Endodermal cell (in vitro differentiated cells): ENCODE results near the gene CD27. TPM values are rescaled to one million over a fixed set of nuclear protein-coding genes. Genes with fewer than 3 reads are reported as not detected.
"Not testable (repeated sequence)": the region's sequence is repeated elsewhere in the genome, so short reads cannot be mapped to it uniquely, and the experiment has no call there.

Experiments
- DNase-seq: peaks from one replicate; pipeline ENCODE4 v3.0.0-alpha.2; 2017
- H3K27ac ChIP-seq: 2 replicates; pipeline ENCODE4 v1.5.1; 2013; ENCODE audit warnings: mild to moderate bottlenecking, low read depth, low read length, moderate library complexity
- H3K27me3 ChIP-seq: 2 replicates; pipeline ENCODE4 v1.6.1; 2013; ENCODE audit warnings: mild to moderate bottlenecking, low read length, moderate library complexity; ENCODE audit not compliant: insufficient read depth, control insufficient read depth, poor library complexity, severe bottlenecking
- H3K36me3 ChIP-seq: 2 replicates; pipeline ENCODE4 v1.7.0; 2013; ENCODE audit warnings: mild to moderate bottlenecking, low read length, moderate library complexity; ENCODE audit not compliant: control insufficient read depth, insufficient read depth
- H3K4me1 ChIP-seq: one replicate; pipeline ENCODE4 v1.7.0; 2013; ENCODE audit warnings: low read length; ENCODE audit not compliant: control insufficient read depth, insufficient read depth
- H3K4me3 ChIP-seq: 2 replicates; pipeline ENCODE4 v1.5.1; 2013; ENCODE audit warnings: mild to moderate bottlenecking, low read length, moderate library complexity
- H3K9ac ChIP-seq: 2 replicates; pipeline ENCODE4 v1.6.1; 2013; ENCODE audit warnings: mild to moderate bottlenecking, low read length, moderate library complexity; ENCODE audit not compliant: poor library complexity, severe bottlenecking; ENCODE audit errors: extremely low read depth
- H3K9me3 ChIP-seq: 2 replicates; pipeline ENCODE4 v1.6.1; 2013; ENCODE audit warnings: mild to moderate bottlenecking, low read length, moderate library complexity; ENCODE audit not compliant: control insufficient read depth
- H3K27ac Mint-ChIP-seq: 2 replicates; pipeline ENCODE4 v1.8.0; 2020; ENCODE audit warnings: mixed read lengths
- H3K27me3 Mint-ChIP-seq: 2 replicates; pipeline ENCODE4 v1.8.0; 2021; ENCODE audit warnings: mild to moderate bottlenecking, mixed read lengths; ENCODE audit not compliant: insufficient read depth
- H3K36me3 Mint-ChIP-seq: 2 replicates; pipeline ENCODE4 v1.8.0; 2020; ENCODE audit warnings: low read depth, mixed read lengths
- H3K4me1 Mint-ChIP-seq: 2 replicates; pipeline ENCODE4 v1.8.0; 2020; ENCODE audit warnings: mixed read lengths
- H3K4me3 Mint-ChIP-seq: 2 replicates; pipeline ENCODE4 v1.8.0; 2020; ENCODE audit warnings: mild to moderate bottlenecking, moderate library complexity, mixed read lengths
- H3K9me3 Mint-ChIP-seq: 2 replicates; pipeline ENCODE4 v1.8.0; 2020; ENCODE audit warnings: mild to moderate bottlenecking, mixed read lengths
- CTCF ChIP-seq: fragments of 200-600 bp; sonication (generic); conservative IDR thresholded peaks from 2 replicates; pipeline ENCODE4 v1.5.0; 2021; ENCODE audit warnings: antibody characterized with exemption, mild to moderate bottlenecking
- WGBS, 2 experiments: methylation state at CpG; one replicate each; pipeline versions ENCODE4 v1.1.5 to v1.1.7; 2013; ENCODE audit warnings: missing lambda C conversion rate in 2 of 2, mixed read lengths in 1 of 2; ENCODE audit not compliant: insufficient coverage in 1 of 2, insufficient read length in 1 of 2; 5-methylcytosine and 5-hydroxymethylcytosine counted together
- total RNA-seq, 2 donors: library from RNA; stranded (reverse); fragmentation: NEBNext Ultra II Directional in 1 of 2; extraction: Animal tissue kit (Norgen Biotek cat#: 25700) in 1 of 2; gene quantifications; 2 replicates in 1 of 2; 3 replicates in 1 of 2; pipeline ENCODE4 v1.2.1, GENCODE V29; 2021

CD27 gene
- total RNA-seq, 2 donors from 2014 or later: 0.44 TPM; not detected in 1

- Histone ChIP-seq H3K4me1 (no peaks in the 10 kb centered on the region), H3K9ac (no peak overlapping the region), H3K4me3 (no peak overlapping the region), H3K27ac (no peak overlapping the region), H3K9me3 (no peaks in the 10 kb centered on the region), H3K36me3 (peaks cover 11% of the 10 kb centered on the region), H3K27me3 (no peaks in the 10 kb centered on the region)
- DNase-seq: no peak
- Mint-ChIP-seq H3K4me3 (no peak overlapping the region), H3K9me3 (peaks cover 4% of the 10 kb centered on the region), H3K36me3 (peaks cover 15% of the 10 kb centered on the region), H3K4me1 (peaks cover 7% of the 10 kb centered on the region), H3K27ac (no peak overlapping the region), H3K27me3 (peaks cover 8% of the 10 kb centered on the region)
- no peak for TF ChIP-seq CTCF
- whole genome bisulfite sequencing, 2 experiments: 80 to 88% methylated on average over 1 of the region's 1 CpG
Measured at GRCh38 chr12:6488240-6488639, 43.5 kb downstream of the CD27 start.

- no peak overlapping the region for H3K4me3 ChIP-seq
- H3K4me1 ChIP-seq: no peaks in the 10 kb centered on the region
- Mint-ChIP-seq H3K27ac (no peak overlapping the region), H3K4me3 (no peak overlapping the region), H3K4me1 (peaks cover 9% of the 10 kb centered on the region), H3K27me3 (peaks cover 2% of the 10 kb centered on the region), H3K9me3 (peaks cover 4% of the 10 kb centered on the region), H3K36me3 (peaks cover 15% of the 10 kb centered on the region)
- no peak overlapping the region for H3K9ac ChIP-seq
- no peak overlapping the region for H3K27ac ChIP-seq
- DNase-seq: no peak
- no peaks in the 10 kb centered on the region for H3K9me3 ChIP-seq
- 73 to 85% methylated on average over 4 of the region's 4 CpGs for WGBS, 2 experiments
- H3K36me3 ChIP-seq: peaks cover 11% of the 10 kb centered on the region
- TF ChIP-seq CTCF: no peak
- H3K27me3 ChIP-seq: no peaks in the 10 kb centered on the region
Measured at GRCh38 chr12:6489449-6489848, 44.7 kb downstream of the CD27 start.

GRCh38 chr12:6490673-6491072 lies 45.9 kb downstream of the CD27 start:
- H3K27ac ChIP-seq, H3K4me3 Mint-ChIP-seq, H3K27me3 ChIP-seq, H3K27ac Mint-ChIP-seq, H3K9ac ChIP-seq, H3K4me1 ChIP-seq, DNase-seq, H3K9me3 ChIP-seq, H3K27me3 Mint-ChIP-seq, H3K9me3 Mint-ChIP-seq, H3K4me3 ChIP-seq: not testable (repeated sequence)
- H3K4me1 Mint-ChIP-seq: peaks cover 20% of the 10 kb centered on the region
- H3K36me3 Mint-ChIP-seq: peaks cover 23% of the 10 kb centered on the region
- WGBS, 2 experiments: 100% methylated on average over 1 of the region's 1 CpG; no CpG with 5 or more reads in 1 of the 2 experiments
- peaks cover 19% of the 10 kb centered on the region for H3K36me3 ChIP-seq
